Measurements from ENCODE around the gene SLAMF1. TPM values are rescaled to one million over a fixed set of nuclear protein-coding genes. Genes with fewer than 3 reads are reported as not detected.

The SLAMF1 gene
- total RNA-seq, 5 donors from 2014 or later (not counting 1 experiment from before 2014, with no cell fraction given), result 19.4 to 38.7 (median 30.7) TPM

- Histone ChIP-seq H3K4me3 (ENCODE audit: control insufficient read depth in 1 of 2, extremely low read depth in 1 of 2, low read length in 1 of 2) (no peak overlapping the region), H3K4me1 (ENCODE audit: control insufficient read depth in 1 of 2, extremely low read depth in 1 of 2, insufficient read depth in 2 of 2, low read length in 2 of 2) (peaks cover 24 to 31% of the 10 kb centered on the region in 2 experiments), H3K27me3 (replicated peaks in 1 of 2; ENCODE audit: control insufficient read depth in 2 of 2, extremely low read depth in 1 of 2, insufficient read depth in 2 of 2, low read length in 1 of 2) (no peaks in the 10 kb centered on the region), H3K36me3 (ENCODE audit: control insufficient read depth in 2 of 2, extremely low read depth in 1 of 2, insufficient read depth in 1 of 2, low read length in 1 of 2) (peaks cover 0 to 30% of the 10 kb centered on the region in 2 donors), H3K27ac (ENCODE audit: low read length) (no peak overlapping the region), H3K9me3 (no peaks in the 10 kb centered on the region)
- POLR2A ChIA-PET, result interaction anchor here (0.6 to 0.8 kb wide), 2 partner anchors 28 to 111 kb away, joined by 3 to 4 read pairs; partner anchors contain the start of gene SLAMF1 (in 1 of the 2)
- no CpG with 5 or more reads among the region's 2 CpGs for WGBS (ENCODE audit: insufficient coverage)
- H3K27me3 Mint-ChIP-seq, result no peaks in the 10 kb centered on the region
- peaks cover 31% of the 10 kb centered on the region for H3K36me3 Mint-ChIP-seq
- H3K9me3 Mint-ChIP-seq, result no peaks in the 10 kb centered on the region
- H3K4me1 Mint-ChIP-seq, result peaks cover 9 to 21% (median 16%) of the 10 kb centered on the region in 3 donors
- H3K4me3 Mint-ChIP-seq, result no peak overlapping the region
- H3K27ac Mint-ChIP-seq, result no peak overlapping the region
- CTCF ChIA-PET, result interaction anchor here (0.5 to 3.2 kb wide), 20 partner anchors 9 to 165 kb away, joined by 3 to 30 read pairs (median 4); partner anchors contain the start of gene CD48 (in 1 of the 2)
- DNase-seq (no peak), ATAC-seq (replicated peaks in 1 of 4) (no peak)
Measured at GRCh38 chr1:160674415-160674814, 27.6 kb upstream of the SLAMF1 start.

GRCh38 chr1:160672789-160673695 is 26.2 kb upstream of the SLAMF1 start:
- peaks cover 9 to 19% (median 19%) of the 10 kb centered on the region in 3 donors for H3K4me1 Mint-ChIP-seq
- H3K27ac Mint-ChIP-seq, result no peak overlapping the region
- H3K36me3 ChIP-seq (ENCODE audit: control insufficient read depth in 2 of 2, extremely low read depth in 1 of 2, insufficient read depth in 1 of 2, low read length in 1 of 2), result peaks cover 0 to 17% of the 10 kb centered on the region in 2 donors
- H3K36me3 Mint-ChIP-seq, result peaks cover 21% of the 10 kb centered on the region
- DNase-seq, result peak in 4 of 35 experiments; percentile 9 to 48 (median 18)
- no peaks in the 10 kb centered on the region for H3K9me3 Mint-ChIP-seq
- H3K4me1 ChIP-seq (ENCODE audit: control insufficient read depth in 1 of 2, extremely low read depth in 1 of 2, insufficient read depth in 2 of 2, low read length in 2 of 2), result peaks cover 24 to 34% of the 10 kb centered on the region in 2 experiments
- peak overlapping the region; percentile 44 for H3K27ac ChIP-seq (ENCODE audit: low read length)
- ChIA-PET CTCF (interaction anchor here (0.6 to 3.2 kb wide), 19 partner anchors 8 to 134 kb away, joined by 3 to 30 read pairs (median 4); no protein-coding TSS in a partner anchor), POLR2A (interaction anchor here in 1 of 2 donors (0.6 kb wide), 1 partner anchor 24 kb away, joined by 8 read pairs; no protein-coding TSS in a partner anchor)
- ATAC-seq (replicated peaks in 1 of 4), result peak; percentile 34 to 57 (median 56)
- no peak overlapping the region for H3K4me3 Mint-ChIP-seq
- H3K27me3 ChIP-seq (replicated peaks in 1 of 2; ENCODE audit: control insufficient read depth in 2 of 2, extremely low read depth in 1 of 2, insufficient read depth in 2 of 2, low read length in 1 of 2), result no peaks in the 10 kb centered on the region
- H3K9me3 ChIP-seq, result no peaks in the 10 kb centered on the region
- no peak overlapping the region for H3K4me3 ChIP-seq (ENCODE audit: control insufficient read depth in 1 of 2, extremely low read depth in 1 of 2, low read length in 1 of 2)
- no peaks in the 10 kb centered on the region for H3K27me3 Mint-ChIP-seq
- 47% methylated on average over 2 of the region's 6 CpGs for WGBS (ENCODE audit: insufficient coverage)

- H3K27me3 Mint-ChIP-seq, result no peaks in the 10 kb centered on the region
- no peak overlapping the region for H3K27ac Mint-ChIP-seq
- ChIA-PET CTCF (interaction anchor here (0.6 to 2.4 kb wide), 9 partner anchors 9 to 97 kb away, joined by 3 to 13 read pairs (median 4); no protein-coding TSS in a partner anchor), POLR2A (interaction anchor here (0.6 to 1.0 kb wide), 2 partner anchors 11 to 599 kb away, joined by 3 to 4 read pairs; no protein-coding TSS in a partner anchor)
- no peak overlapping the region for H3K4me3 Mint-ChIP-seq
- no peak for DNase-seq
- H3K4me1 Mint-ChIP-seq, result peaks cover 17 to 29% (median 25%) of the 10 kb centered on the region in 3 donors
- ATAC-seq (replicated peaks in 1 of 4), result no peak
- peaks cover 0 to 5% of the 10 kb centered on the region in 2 donors for H3K36me3 ChIP-seq (ENCODE audit: control insufficient read depth in 2 of 2, extremely low read depth in 1 of 2, insufficient read depth in 1 of 2, low read length in 1 of 2)
- no CpG with 5 or more reads among the region's 3 CpGs for WGBS (ENCODE audit: insufficient coverage)
- H3K9me3 Mint-ChIP-seq, result no peaks in the 10 kb centered on the region
- H3K4me3 ChIP-seq (ENCODE audit: control insufficient read depth in 1 of 2, extremely low read depth in 1 of 2, low read length in 1 of 2), result no peak overlapping the region
- H3K9me3 ChIP-seq, result no peaks in the 10 kb centered on the region
- H3K4me1 ChIP-seq (ENCODE audit: control insufficient read depth in 1 of 2, extremely low read depth in 1 of 2, insufficient read depth in 2 of 2, low read length in 2 of 2), result peaks cover 24 to 38% of the 10 kb centered on the region in 2 experiments
- H3K27ac ChIP-seq (ENCODE audit: low read length), result peak overlapping the region; percentile 44
- peaks cover 11% of the 10 kb centered on the region for H3K36me3 Mint-ChIP-seq
- H3K27me3 ChIP-seq (replicated peaks in 1 of 2; ENCODE audit: control insufficient read depth in 2 of 2, extremely low read depth in 1 of 2, insufficient read depth in 2 of 2, low read length in 1 of 2), result no peaks in the 10 kb centered on the region
Measured at GRCh38 chr1:160671603-160672517, 25.0 kb upstream of the SLAMF1 start.

- no peaks in the 10 kb centered on the region for H3K9me3 ChIP-seq
- no peaks in the 10 kb centered on the region for H3K9me3 Mint-ChIP-seq
- H3K4me1 ChIP-seq (ENCODE audit: control insufficient read depth in 1 of 2, extremely low read depth in 1 of 2, insufficient read depth in 2 of 2, low read length in 2 of 2), result peaks cover 30 to 43% of the 10 kb centered on the region in 2 experiments
- no peaks in the 10 kb centered on the region for H3K27me3 ChIP-seq (replicated peaks in 1 of 2; ENCODE audit: control insufficient read depth in 2 of 2, extremely low read depth in 1 of 2, insufficient read depth in 2 of 2, low read length in 1 of 2)
- no peak overlapping the region for H3K27ac ChIP-seq (ENCODE audit: low read length)
- H3K4me3 ChIP-seq (ENCODE audit: control insufficient read depth in 1 of 2, extremely low read depth in 1 of 2, low read length in 1 of 2), result no peak overlapping the region
- no peak overlapping the region for H3K4me3 Mint-ChIP-seq
- WGBS (ENCODE audit: insufficient coverage), result no CpG with 5 or more reads among the region's 4 CpGs
- H3K36me3 Mint-ChIP-seq, result peaks cover 11% of the 10 kb centered on the region
- H3K36me3 ChIP-seq (ENCODE audit: control insufficient read depth in 2 of 2, extremely low read depth in 1 of 2, insufficient read depth in 1 of 2, low read length in 1 of 2), result no peaks in the 10 kb centered on the region
- H3K27ac Mint-ChIP-seq, result no peak overlapping the region
- ATAC-seq (replicated peaks in 1 of 4), result no peak
- no peaks in the 10 kb centered on the region for H3K27me3 Mint-ChIP-seq
- ChIA-PET CTCF (no interaction called here), POLR2A (no interaction called here)
- peaks cover 23 to 36% (median 35%) of the 10 kb centered on the region in 3 donors for H3K4me1 Mint-ChIP-seq
- DNase-seq, result no peak
Measured at GRCh38 chr1:160670701-160671100, 23.9 kb upstream of the SLAMF1 start.

- DNase-seq, result no peak
- 100% methylated on average over 1 of the region's 20 CpGs for WGBS (ENCODE audit: insufficient coverage)
- Mint-ChIP-seq H3K27ac (no peak overlapping the region), H3K27me3 (no peaks in the 10 kb centered on the region), H3K36me3 (peaks cover 11% of the 10 kb centered on the region), H3K9me3 (no peaks in the 10 kb centered on the region), H3K4me3 (no peak overlapping the region), H3K4me1 (peaks cover 32 to 45% (median 44%) of the 10 kb centered on the region in 3 donors)
- H3K27me3 ChIP-seq (replicated peaks in 1 of 2; ENCODE audit: control insufficient read depth in 2 of 2, extremely low read depth in 1 of 2, insufficient read depth in 2 of 2, low read length in 1 of 2), result no peaks in the 10 kb centered on the region
- H3K9me3 ChIP-seq, result no peaks in the 10 kb centered on the region
- H3K4me3 ChIP-seq (ENCODE audit: control insufficient read depth in 1 of 2, extremely low read depth in 1 of 2, low read length in 1 of 2), result no peak overlapping the region
- H3K36me3 ChIP-seq (ENCODE audit: control insufficient read depth in 2 of 2, extremely low read depth in 1 of 2, insufficient read depth in 1 of 2, low read length in 1 of 2), result no peaks in the 10 kb centered on the region
- no peak overlapping the region for H3K27ac ChIP-seq (ENCODE audit: low read length)
- no peak for ATAC-seq (replicated peaks in 1 of 4)
- CTCF ChIA-PET, result interaction anchor here in 1 of 2 donors (0.6 kb wide), 1 partner anchor 9 kb away, joined by 3 read pairs; no protein-coding TSS in a partner anchor
- peaks cover 34 to 43% of the 10 kb centered on the region in 2 experiments for H3K4me1 ChIP-seq (ENCODE audit: control insufficient read depth in 1 of 2, extremely low read depth in 1 of 2, insufficient read depth in 2 of 2, low read length in 2 of 2)
- POLR2A ChIA-PET, result interaction anchor here in 1 of 2 donors (0.7 kb wide), 1 partner anchor 428 kb away, joined by 3 read pairs; no protein-coding TSS in a partner anchor
Measured at GRCh38 chr1:160669802-160670201, 23.0 kb upstream of the SLAMF1 start.
